T-helper 1 cell treated with Interleukin-12 subunit alpha and Interleukin-12 subunit beta and Interleukin-4 antibody, amounts not matched to agents 30 μg/mL and 1 μg/mL, for 36 hours (primary cell): ENCODE results near the gene CPA1.

Experiments
- H3K27ac Mint-ChIP-seq: one replicate; pipeline ENCODE4 v1.8.0; 2021; ENCODE audit warnings: mild to moderate bottlenecking, mixed read lengths
- H3K27me3 Mint-ChIP-seq: one replicate; pipeline ENCODE4 v1.8.0; 2021; ENCODE audit warnings: low read depth, mixed read lengths
- H3K36me3 Mint-ChIP-seq: one replicate; pipeline ENCODE4 v1.8.0; 2021; ENCODE audit warnings: low read depth, mixed read lengths
- H3K4me1 Mint-ChIP-seq: one replicate; pipeline ENCODE4 v1.8.0; 2021; ENCODE audit warnings: low read depth, mixed read lengths
- H3K4me3 Mint-ChIP-seq: one replicate; pipeline ENCODE4 v1.8.0; 2021; ENCODE audit warnings: mild to moderate bottlenecking, moderate library complexity, mixed read lengths
- H3K9me3 Mint-ChIP-seq: one replicate; pipeline ENCODE4 v1.8.0; 2021; ENCODE audit warnings: mixed read lengths

Gene CPA1

DNA sequence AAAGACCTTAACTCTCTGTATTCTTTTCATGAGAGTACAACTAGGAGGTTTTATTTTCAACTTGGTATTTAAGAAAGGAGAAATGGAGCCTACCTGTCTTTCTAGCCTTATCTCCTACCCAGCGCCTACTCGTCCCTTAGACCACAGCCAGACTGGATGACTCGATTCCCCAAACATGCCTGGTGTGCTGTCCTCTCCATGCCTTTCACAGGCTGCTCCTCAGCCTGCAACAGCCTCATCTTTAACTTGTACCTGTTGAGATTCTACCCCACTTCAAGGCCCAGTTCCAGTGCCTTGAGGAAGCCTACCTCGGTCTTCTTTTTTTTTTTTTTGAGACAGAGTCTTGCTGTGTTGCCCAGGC, 29.4 kb downstream of the CPA1 start:
- Mint-ChIP-seq H3K4me1 (peaks cover under 1% of the 10 kb centered on the region), H3K36me3 (no peaks in the 10 kb centered on the region), H3K27me3 (no peaks in the 10 kb centered on the region), H3K4me3 (no peak overlapping the region), H3K27ac (no peak overlapping the region), H3K9me3 (no peaks in the 10 kb centered on the region)

DNA sequence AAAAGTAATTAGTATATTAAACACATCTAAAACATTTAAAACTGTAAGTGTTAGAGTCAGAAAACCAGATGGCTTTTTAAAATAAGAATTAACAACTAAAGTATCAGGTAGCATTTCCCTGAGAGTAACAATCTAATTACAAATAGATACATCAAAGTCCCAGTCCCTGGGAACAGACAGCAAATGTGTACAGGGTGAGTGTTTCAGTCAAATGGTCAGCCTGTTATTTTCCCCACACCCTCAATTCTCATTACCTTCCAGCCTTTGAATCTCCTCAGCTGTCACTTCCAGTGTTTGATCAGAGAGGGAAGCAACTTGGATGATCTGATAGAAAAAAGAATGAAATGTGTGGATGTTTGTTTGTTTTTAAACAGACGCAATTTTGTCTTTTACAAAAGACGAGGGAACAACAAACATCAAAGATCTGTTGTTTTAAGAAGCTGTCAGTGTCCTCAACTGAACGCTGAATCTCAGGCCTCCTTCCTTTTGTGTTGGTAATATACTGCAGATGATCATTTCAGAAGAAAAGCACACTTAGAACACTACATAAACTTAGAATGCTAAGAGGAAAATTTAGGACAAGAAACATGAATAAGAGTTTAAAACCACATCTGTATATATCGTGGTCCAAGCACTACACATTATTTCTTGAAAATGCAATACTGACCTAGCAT, 30.7 kb downstream of the CPA1 start:
- Mint-ChIP-seq H3K9me3 (no peaks in the 10 kb centered on the region), H3K4me1 (peaks cover 10% of the 10 kb centered on the region), H3K27ac (no peak overlapping the region), H3K27me3 (no peaks in the 10 kb centered on the region), H3K36me3 (peaks cover 4% of the 10 kb centered on the region), H3K4me3 (no peak overlapping the region)

DNA sequence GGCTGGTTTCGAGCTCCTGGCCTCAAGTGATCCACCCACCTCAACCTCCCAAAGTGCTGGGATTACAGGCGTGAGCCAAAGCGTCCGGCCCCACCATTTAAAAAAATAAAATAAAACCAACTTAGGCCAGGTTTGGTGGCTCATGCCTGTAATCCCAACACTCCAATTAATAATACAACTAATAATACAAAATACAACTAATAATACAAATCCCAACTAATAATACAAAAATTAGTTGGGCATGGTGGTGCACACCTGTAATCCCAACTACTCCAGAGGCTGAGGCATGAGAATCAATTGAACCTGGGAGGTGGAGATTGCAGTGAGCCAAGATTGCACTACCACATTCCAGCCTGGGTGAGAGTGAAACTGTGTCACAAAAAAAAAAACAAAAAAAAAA, 32.9 kb downstream of the CPA1 start:
- H3K27me3 Mint-ChIP-seq, result no peaks in the 10 kb centered on the region
- no peak overlapping the region for H3K4me3 Mint-ChIP-seq
- no peak overlapping the region for H3K27ac Mint-ChIP-seq
- H3K9me3 Mint-ChIP-seq, result no peaks in the 10 kb centered on the region
- peaks cover 4% of the 10 kb centered on the region for H3K36me3 Mint-ChIP-seq
- H3K4me1 Mint-ChIP-seq, result peaks cover 29% of the 10 kb centered on the region

DNA sequence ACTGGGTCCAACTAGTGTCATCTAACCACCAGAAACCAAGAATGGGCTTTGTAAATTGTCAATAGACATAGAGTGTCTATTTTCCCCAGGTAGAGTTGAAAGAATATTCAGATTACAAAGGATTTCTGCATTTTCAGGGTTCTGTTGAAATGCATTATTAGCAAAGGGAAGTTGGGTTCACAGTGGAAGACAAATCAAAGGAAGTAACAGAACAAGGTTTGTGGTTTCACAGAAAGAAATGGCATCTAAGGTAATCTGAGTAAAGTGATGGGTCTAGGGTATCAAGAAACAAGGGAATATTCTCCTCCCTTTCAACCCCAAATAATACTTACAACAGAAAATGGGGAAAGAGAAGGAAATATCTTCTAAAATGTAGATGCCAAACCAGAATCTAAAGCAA, 34.7 kb downstream of the CPA1 start:
- H3K36me3 Mint-ChIP-seq, result peaks cover 7% of the 10 kb centered on the region
- H3K4me1 Mint-ChIP-seq, result peaks cover 33% of the 10 kb centered on the region
- H3K27ac Mint-ChIP-seq, result no peak overlapping the region
- no peaks in the 10 kb centered on the region for H3K9me3 Mint-ChIP-seq
- no peak overlapping the region for H3K4me3 Mint-ChIP-seq
- no peaks in the 10 kb centered on the region for H3K27me3 Mint-ChIP-seq

DNA sequence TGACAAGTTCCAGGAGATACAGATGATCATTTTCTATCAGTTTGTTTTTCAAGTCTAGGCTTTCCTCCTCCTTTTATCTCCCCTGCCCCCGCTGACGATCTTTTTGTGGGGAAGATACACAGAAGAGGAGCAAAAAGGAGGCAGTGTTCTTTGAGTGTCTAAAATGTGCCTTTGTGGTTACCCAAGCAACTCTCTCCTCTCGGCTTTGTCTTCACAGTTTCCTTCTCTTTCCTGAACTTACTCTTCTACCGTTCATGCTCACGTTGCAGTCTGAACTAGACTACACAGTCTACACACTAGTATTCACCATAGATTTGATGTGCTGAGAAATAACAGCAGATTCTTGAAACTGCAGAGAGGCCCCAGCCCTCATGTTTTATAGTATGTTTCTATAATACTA, 36.9 kb downstream of the CPA1 start:
- peaks cover 7% of the 10 kb centered on the region for H3K36me3 Mint-ChIP-seq
- no peaks in the 10 kb centered on the region for H3K27me3 Mint-ChIP-seq
- H3K9me3 Mint-ChIP-seq, result no peaks in the 10 kb centered on the region
- H3K27ac Mint-ChIP-seq, result peak overlapping the region; percentile 0
- peaks cover 41% of the 10 kb centered on the region for H3K4me1 Mint-ChIP-seq
- peak overlapping the region; percentile 22 for H3K4me3 Mint-ChIP-seq

DNA sequence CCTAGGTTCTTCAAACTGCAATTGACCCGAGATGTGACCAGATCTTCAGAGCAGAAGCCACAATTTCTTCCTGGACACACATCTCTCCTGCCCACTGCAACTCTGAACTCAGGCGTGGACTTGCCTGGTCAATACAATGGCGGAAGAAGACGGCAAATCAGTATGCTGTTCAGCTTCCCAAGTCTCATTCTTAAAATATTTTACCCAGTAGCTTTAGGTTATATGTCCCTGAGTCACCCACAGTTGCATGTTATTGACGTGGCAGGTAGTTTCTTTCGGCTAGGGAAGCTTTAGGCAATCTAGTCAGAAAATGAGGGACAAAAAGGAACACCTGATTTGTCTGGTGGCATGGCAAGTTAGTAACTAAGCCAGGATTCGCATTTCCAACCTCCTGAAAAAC, 38.0 kb downstream of the CPA1 start:
- H3K27ac Mint-ChIP-seq, result no peak overlapping the region
- no peaks in the 10 kb centered on the region for H3K9me3 Mint-ChIP-seq
- H3K4me1 Mint-ChIP-seq, result peaks cover 45% of the 10 kb centered on the region
- H3K36me3 Mint-ChIP-seq, result peaks cover 7% of the 10 kb centered on the region
- no peaks in the 10 kb centered on the region for H3K27me3 Mint-ChIP-seq
- no peak overlapping the region for H3K4me3 Mint-ChIP-seq

DNA sequence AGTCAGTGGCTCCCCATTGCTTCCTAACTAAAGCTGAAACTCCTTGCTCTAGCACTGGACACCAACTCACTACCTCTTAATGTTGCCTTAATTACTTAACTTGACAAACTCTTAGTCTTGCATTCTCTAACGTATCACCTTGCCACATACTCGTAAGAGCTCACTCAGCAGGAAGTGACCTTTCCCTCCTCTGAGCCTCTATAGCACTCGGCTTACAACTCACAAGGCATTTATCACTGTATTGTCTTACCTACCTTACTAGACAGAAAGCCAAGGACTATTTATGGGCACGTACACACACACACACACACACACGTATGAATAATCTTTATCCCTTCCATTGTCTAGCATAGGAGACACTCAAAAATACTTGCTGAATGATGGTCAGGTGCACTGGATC, 39.4 kb downstream of the CPA1 start:
- Mint-ChIP-seq H3K27ac (no peak overlapping the region), H3K27me3 (no peaks in the 10 kb centered on the region), H3K9me3 (no peaks in the 10 kb centered on the region), H3K4me3 (no peak overlapping the region), H3K36me3 (peaks cover 7% of the 10 kb centered on the region), H3K4me1 (peaks cover 45% of the 10 kb centered on the region)

DNA sequence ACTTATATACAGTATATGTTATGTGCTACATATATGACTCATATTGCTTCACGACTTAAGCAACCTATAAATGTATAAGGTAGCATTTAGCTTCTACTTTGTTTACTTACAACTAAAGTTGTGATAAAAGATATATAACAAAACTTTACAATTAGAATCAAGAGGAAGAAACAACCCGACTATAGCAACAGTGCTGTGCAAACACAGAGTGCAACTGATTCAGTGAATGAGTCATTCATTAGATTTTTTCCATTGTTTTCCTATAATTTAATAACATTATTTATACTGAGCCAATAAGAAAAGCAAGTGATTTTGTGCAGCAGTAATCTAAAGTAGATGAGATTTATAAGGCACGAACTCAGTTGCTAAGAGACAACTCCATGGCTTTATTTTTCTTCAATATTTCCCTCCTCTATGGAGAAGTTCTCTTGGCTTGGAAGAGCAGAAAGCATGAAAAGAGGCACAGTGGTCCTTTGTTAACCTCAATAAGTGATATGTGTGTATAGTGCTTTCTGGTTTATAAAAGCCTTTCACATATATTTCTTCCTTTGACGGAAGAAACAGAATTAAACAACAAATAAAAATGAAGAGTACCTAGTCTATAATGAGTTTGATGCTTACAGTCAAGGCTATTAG, 40.8 kb downstream of the CPA1 start:
- H3K27ac Mint-ChIP-seq, result no peak overlapping the region
- no peak overlapping the region for H3K4me3 Mint-ChIP-seq
- no peaks in the 10 kb centered on the region for H3K27me3 Mint-ChIP-seq
- H3K9me3 Mint-ChIP-seq, result no peaks in the 10 kb centered on the region
- H3K4me1 Mint-ChIP-seq, result peaks cover 35% of the 10 kb centered on the region
- H3K36me3 Mint-ChIP-seq, result peaks cover 6% of the 10 kb centered on the region

DNA sequence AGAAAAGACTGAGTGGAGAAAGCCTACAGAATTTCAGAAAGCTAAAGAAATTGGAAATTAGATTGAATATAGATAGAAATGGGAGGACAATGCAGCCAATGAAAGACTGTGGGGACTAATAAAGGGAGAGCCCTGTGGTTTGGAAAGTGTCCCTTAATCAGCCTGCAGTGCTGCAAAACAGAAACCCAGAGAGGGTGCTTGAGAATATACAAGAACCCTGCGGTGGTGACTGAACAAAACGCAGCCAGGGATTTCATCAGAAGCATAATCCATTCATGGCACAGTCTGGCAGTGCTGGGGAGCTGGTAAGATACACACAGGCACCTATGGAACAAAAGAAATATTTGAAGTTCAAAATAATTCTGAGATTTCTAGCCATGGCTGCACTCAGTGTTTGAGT, 41.4 kb downstream of the CPA1 start:
- Mint-ChIP-seq H3K36me3 (peaks cover 6% of the 10 kb centered on the region), H3K9me3 (no peaks in the 10 kb centered on the region), H3K27me3 (no peaks in the 10 kb centered on the region), H3K27ac (peak overlapping the region; percentile 8), H3K4me3 (no peak overlapping the region), H3K4me1 (peaks cover 34% of the 10 kb centered on the region)

DNA sequence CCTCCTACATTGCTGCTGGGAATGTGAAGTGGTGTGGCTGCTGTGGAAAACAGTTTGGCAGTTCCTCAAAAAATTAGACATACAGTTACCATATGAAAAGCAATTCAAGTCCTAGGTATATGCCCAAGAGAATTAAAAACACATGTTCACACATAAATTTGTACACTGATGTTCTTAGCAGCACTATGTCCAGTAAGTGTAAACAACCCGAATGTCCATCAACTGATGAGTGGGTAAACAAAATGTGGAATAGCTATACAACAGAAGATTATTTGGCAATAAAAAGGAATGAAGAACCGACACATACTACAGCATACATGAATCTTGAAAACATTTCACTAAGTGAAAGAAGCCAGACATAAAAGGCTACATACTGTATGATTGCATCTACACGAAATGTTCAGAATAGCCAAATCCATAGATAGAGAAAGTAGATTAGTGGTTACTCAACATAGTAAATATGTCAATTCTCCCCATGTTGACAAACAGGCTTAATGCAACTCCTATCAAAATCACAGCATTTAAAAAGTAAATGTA, 43.3 kb downstream of the CPA1 start:
- H3K9me3 Mint-ChIP-seq, result no peaks in the 10 kb centered on the region
- H3K27me3 Mint-ChIP-seq, result no peaks in the 10 kb centered on the region
- peaks cover 6% of the 10 kb centered on the region for H3K36me3 Mint-ChIP-seq
- peaks cover 21% of the 10 kb centered on the region for H3K4me1 Mint-ChIP-seq
- H3K27ac Mint-ChIP-seq, result no peak overlapping the region
- H3K4me3 Mint-ChIP-seq, result no peak overlapping the region

DNA sequence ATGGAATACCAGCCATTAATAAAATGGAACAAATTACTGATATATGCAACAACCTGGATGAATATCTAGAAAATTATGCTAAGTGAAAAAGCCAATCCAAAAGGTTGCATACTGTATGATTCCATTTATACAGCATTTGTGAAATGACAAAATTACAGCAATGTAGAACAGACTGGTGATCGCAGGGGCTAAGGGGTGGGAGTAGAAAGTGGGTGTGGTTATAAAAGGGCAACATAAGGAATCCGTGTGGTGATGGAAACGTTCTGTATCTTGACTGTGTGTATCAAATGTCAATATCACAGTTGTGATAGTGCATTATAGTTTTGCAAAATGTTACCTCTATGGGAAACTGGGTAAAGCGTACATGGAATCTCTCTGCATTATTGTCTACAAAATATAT, 45.5 kb downstream of the CPA1 start:
- H3K4me3 Mint-ChIP-seq, result no peak overlapping the region
- peaks cover 3% of the 10 kb centered on the region for H3K36me3 Mint-ChIP-seq
- H3K27me3 Mint-ChIP-seq, result no peaks in the 10 kb centered on the region
- peaks cover 17% of the 10 kb centered on the region for H3K4me1 Mint-ChIP-seq
- H3K27ac Mint-ChIP-seq, result no peak overlapping the region
- no peaks in the 10 kb centered on the region for H3K9me3 Mint-ChIP-seq

DNA sequence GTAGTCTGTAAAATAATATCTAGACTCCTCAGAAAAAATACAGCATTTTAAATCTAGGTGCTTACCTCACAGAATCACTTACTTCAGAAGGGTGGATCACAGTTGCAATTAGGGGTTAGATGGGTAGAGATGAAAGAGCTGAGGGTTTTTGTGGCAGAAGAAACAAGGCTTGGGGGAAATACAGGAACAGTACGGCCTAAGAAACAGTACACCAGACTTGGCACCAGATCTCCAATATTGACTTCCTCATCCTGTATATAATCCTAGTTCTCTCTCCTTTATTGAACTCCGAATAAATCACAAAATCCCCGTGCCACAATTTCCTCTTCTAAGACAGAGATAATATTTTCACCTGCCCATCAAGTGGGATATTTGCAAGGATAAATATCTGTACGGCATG, 46.3 kb downstream of the CPA1 start:
- Mint-ChIP-seq H3K36me3 (peaks cover 3% of the 10 kb centered on the region), H3K27ac (no peak overlapping the region), H3K4me3 (no peak overlapping the region), H3K9me3 (no peaks in the 10 kb centered on the region), H3K27me3 (no peaks in the 10 kb centered on the region), H3K4me1 (peaks cover 13% of the 10 kb centered on the region)

DNA sequence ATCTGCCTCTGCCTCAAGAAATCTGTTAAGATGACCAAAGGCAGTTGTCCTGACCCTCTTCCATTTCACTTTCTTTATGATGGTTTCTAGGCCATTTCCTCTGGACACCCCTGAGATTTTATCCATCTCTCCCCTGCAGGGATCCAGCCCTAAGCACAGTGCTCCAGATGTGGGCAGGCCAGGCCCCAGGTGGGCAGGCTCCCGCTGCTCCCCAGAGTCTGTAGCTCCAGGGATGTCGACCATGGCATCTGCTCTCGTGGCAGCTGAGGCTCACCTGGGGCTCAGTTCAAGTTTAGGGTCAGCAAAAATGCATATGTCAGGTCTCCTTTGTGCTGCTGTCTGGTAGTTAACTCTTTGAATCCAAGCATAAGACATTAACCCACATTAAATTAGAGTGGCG, 48.7 kb downstream of the CPA1 start:
- no peak overlapping the region for H3K4me3 Mint-ChIP-seq
- peaks cover 5% of the 10 kb centered on the region for H3K4me1 Mint-ChIP-seq
- H3K27me3 Mint-ChIP-seq, result no peaks in the 10 kb centered on the region
- no peak overlapping the region for H3K27ac Mint-ChIP-seq
- H3K36me3 Mint-ChIP-seq, result peaks cover 3% of the 10 kb centered on the region
- H3K9me3 Mint-ChIP-seq, result no peaks in the 10 kb centered on the region

DNA sequence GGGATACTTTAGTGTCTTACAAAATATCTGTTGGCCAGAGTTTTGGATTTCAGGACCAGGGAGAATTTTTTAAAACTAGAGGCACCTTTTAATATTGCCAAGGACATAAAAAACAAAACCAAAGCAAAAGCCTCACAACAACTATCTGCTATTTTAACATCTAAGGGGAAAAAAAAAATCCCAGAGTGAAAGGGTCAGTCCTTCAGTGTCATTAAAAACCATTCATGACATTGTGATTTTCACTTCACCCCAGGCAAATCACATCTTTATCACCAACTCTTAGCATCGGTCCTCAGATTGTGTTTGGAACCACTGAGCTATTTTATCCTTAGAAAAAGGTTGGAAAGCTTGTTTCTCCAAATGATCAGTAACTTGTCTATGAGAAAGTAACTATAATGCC, 49.8 kb downstream of the CPA1 start:
- H3K9me3 Mint-ChIP-seq, result no peaks in the 10 kb centered on the region
- no peaks in the 10 kb centered on the region for H3K27me3 Mint-ChIP-seq
- H3K4me3 Mint-ChIP-seq, result no peak overlapping the region
- H3K36me3 Mint-ChIP-seq, result peaks cover 1% of the 10 kb centered on the region
- no peak overlapping the region for H3K27ac Mint-ChIP-seq
- peaks cover 5% of the 10 kb centered on the region for H3K4me1 Mint-ChIP-seq

DNA sequence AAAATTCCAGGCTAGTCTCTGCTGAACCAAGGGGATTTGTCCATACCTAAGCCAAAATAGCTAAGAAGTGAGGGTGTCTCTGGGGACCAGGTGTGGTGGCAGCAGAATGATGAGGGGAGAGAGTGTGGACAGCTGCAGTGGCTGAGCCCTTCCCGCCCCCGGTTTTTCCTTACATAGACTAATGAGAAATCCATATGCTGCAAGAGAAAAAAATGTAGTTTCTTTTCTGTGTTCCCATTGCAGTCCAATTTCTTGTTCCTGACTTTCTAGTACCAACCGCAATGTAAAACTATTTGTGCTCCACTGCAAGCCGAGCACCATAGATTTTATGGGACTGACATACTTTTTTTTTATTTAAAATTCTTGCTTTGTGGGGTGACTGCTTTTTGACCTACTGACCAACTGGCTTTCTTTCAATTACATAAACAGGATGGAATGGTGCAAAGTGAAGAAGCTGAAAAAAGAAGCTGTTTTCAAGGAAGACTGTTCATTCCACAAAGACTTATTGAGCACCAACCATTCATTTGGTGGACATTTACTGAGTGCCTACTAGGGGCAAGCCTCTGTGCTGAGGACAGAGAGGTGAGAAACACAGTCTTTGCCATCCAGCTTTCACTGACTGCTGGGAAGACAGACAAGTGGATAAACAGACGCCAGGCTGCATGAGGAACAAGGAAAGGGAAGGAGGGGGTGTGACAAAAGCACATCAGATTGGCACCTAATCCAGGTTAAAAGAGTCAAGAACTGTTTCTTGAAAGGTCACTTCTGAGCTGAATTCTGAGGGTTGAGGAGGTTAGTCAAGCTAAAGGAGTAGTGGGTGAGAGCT, 50.8 kb downstream of the CPA1 start:
- H3K4me1 Mint-ChIP-seq, result peaks cover 5% of the 10 kb centered on the region
- no peak overlapping the region for H3K27ac Mint-ChIP-seq
- peaks cover 1% of the 10 kb centered on the region for H3K36me3 Mint-ChIP-seq
- H3K9me3 Mint-ChIP-seq, result no peaks in the 10 kb centered on the region
- H3K27me3 Mint-ChIP-seq, result no peaks in the 10 kb centered on the region
- no peak overlapping the region for H3K4me3 Mint-ChIP-seq
